Measurements from ENCODE around the gene EYA4.

DNA sequence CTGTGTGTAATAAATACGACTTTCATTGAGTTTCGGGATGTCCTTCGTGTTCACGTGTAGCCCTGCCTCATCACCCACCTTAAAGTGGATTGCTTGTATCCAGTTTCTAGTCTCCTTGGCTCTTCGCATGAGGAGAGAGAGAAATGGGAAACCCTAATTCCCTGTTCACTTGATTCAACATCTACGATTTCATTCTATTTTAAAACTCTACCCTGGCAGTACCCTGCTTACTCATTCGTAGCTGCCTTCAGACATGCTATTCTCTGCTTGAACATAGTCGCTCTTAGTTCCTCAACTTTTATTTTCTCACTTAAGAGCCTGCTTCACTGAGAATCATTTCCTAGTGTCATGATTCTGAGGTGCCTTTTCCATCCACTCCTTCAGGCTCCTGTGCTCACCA is 163.6 kb downstream of the EYA4 start:
- TF ChIP-seq ZBTB21 (tag by site-specific recombination; IDR thresholded peaks at IDR 0.05) = no peak
- no peak for TF ChIP-seq ZNF416 (tag by site-specific recombination; IDR thresholded peaks at IDR 0.05)
- TF ChIP-seq GLIS2 (tag by site-specific recombination; IDR thresholded peaks at IDR 0.05) = no peak
- TF ChIP-seq ZNF501 (tag by site-specific recombination; IDR thresholded peaks at IDR 0.05) = no peak
- no peak for TF ChIP-seq PATZ1 (tag by site-specific recombination; IDR thresholded peaks at IDR 0.05)
- TF ChIP-seq HOXA7 (CRISPR knock-in tag; IDR thresholded peaks at IDR 0.05; ENCODE audit: borderline replicate concordance) = no peak
- no peak for TF ChIP-seq ZNF140 (tag by site-specific recombination; IDR thresholded peaks at IDR 0.05)
- TF ChIP-seq ZNF623 (tag by site-specific recombination; IDR thresholded peaks at IDR 0.05) = no peak
- TF ChIP-seq ZNF785 (tag by site-specific recombination; IDR thresholded peaks at IDR 0.05) = no peak
- TF ChIP-seq, protein P1, sequence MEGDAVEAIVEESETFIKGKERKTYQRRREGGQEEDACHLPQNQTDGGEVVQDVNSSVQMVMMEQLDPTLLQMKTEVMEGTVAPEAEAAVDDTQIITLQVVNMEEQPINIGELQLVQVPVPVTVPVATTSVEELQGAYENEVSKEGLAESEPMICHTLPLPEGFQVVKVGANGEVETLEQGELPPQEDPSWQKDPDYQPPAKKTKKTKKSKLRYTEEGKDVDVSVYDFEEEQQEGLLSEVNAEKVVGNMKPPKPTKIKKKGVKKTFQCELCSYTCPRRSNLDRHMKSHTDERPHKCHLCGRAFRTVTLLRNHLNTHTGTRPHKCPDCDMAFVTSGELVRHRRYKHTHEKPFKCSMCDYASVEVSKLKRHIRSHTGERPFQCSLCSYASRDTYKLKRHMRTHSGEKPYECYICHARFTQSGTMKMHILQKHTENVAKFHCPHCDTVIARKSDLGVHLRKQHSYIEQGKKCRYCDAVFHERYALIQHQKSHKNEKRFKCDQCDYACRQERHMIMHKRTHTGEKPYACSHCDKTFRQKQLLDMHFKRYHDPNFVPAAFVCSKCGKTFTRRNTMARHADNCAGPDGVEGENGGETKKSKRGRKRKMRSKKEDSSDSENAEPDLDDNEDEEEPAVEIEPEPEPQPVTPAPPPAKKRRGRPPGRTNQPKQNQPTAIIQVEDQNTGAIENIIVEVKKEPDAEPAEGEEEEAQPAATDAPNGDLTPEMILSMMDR (tag by site-specific recombination; IDR thresholded peaks at IDR 0.05) = no peak
- TF ChIP-seq ZSCAN18 (tag by site-specific recombination; IDR thresholded peaks at IDR 0.05) = no peak
- TF ChIP-seq ZNF394 (tag by site-specific recombination; IDR thresholded peaks at IDR 0.05; ENCODE audit: borderline replicate concordance) = no peak
- no peak for TF ChIP-seq TCF7L2 (IDR thresholded peaks at IDR 0.05; ENCODE audit: borderline replicate concordance, low read depth, low read length)
- no peak for TF ChIP-seq ZNF211 (tag by site-specific recombination; IDR thresholded peaks at IDR 0.05; ENCODE audit: low read depth)
